ENCODE data around the gene ZBTB11. TPM values are rescaled to one million over a fixed set of nuclear protein-coding genes. Genes with fewer than 3 reads are reported as not detected.

The ZBTB11 gene
- total RNA-seq, 3 donors from 2014 or later: 23.4 to 38.2 (median 25.9) TPM

DNA sequence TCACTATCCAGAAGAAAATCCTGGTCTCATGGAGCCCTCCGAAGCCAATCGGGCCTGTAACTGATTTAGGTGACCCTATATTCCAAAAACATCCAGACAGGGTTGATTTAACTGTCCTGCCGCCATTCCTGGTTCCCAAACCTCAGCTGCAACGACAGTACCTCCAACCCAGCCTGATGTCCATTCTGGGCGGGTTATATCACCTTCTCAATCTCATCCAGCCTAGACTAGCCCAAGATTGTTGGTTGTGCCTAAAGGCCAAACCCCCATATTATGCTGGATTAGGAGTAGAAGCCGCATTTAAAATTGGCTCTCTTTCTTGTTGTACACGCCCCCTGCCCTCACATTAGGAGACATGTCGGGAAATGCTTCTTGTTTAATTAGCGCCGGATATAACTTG, 36.7 kb downstream of the ZBTB11 start:
- H3K4me3 ChIP-seq: no peak overlapping the region
- H3K9me3 ChIP-seq: no peaks in the 10 kb centered on the region
- TF ChIP-seq CTCF (IDR thresholded peaks at IDR 0.05) (no peak), POLR2AphosphoS5 (IDR thresholded peaks at IDR 0.05) (no peak), POLR2A (IDR thresholded peaks at IDR 0.05) (no peak)
- no peak for DNase-seq (ENCODE audit: low spot score in 2 of 2)
- intact Hi-C loops (cut with DNase I; ENCODE audit: low total_unique reads): no loop called here
- no peaks in the 10 kb centered on the region for H3K36me3 ChIP-seq
- H3K27me3 ChIP-seq: no peaks in the 10 kb centered on the region
- H3K27ac ChIP-seq: no peak overlapping the region
- H3K4me1 ChIP-seq: no peaks in the 10 kb centered on the region

DNA sequence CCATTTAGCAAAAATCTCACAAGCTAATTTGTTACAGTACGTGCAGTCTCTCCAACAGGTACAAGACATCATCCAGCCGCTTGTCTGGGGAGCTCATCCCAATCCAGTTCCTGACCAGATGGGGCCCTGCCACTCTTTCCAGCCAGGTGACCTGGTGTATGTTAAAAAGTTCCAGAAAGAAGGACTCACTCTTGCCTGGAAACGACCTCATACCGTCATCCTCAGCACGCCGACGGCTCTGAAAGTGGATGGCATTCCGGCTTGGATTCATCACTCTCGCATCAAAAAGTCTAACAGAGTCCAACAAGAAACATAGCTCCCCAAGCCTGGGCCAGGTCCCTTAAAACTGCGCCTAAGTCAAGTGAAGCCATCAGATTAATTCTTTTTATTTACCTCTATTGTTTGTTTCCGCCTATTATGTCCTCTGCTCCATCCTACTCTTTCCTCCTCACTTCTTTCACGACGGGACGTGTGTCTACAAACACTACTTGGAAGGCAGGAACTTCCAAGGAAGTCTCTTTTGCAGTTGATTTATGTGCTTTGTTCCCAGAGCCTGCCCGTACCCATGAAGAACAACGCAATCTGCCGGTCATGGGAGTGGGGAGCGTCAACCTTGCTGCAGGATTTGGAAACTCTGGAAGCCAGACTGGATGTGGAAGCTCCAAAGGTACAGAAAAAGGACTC, 37.5 kb downstream of the ZBTB11 start:
- Histone ChIP-seq H3K4me3 (no peak overlapping the region), H3K27ac (no peak overlapping the region), H3K36me3 (no peaks in the 10 kb centered on the region), H3K4me1 (no peaks in the 10 kb centered on the region), H3K9me3 (no peaks in the 10 kb centered on the region), H3K27me3 (no peaks in the 10 kb centered on the region)
- DNase-seq (ENCODE audit: low spot score in 2 of 2): no peak
- TF ChIP-seq POLR2AphosphoS5 (IDR thresholded peaks at IDR 0.05) (no peak), POLR2A (IDR thresholded peaks at IDR 0.05) (no peak), CTCF (IDR thresholded peaks at IDR 0.05) (no peak)
- intact Hi-C loops (cut with DNase I; ENCODE audit: low total_unique reads): no loop called here

GRCh38 chr3:101638261-101638745, 38.6 kb downstream of the ZBTB11 start:
- Histone ChIP-seq H3K27me3 (no peaks in the 10 kb centered on the region), H3K4me3 (no peak overlapping the region), H3K4me1 (no peaks in the 10 kb centered on the region), H3K36me3 (no peaks in the 10 kb centered on the region), H3K27ac (no peak overlapping the region), H3K9me3 (no peaks in the 10 kb centered on the region)
- no peak for DNase-seq (ENCODE audit: low spot score in 2 of 2)
- no peak for TF ChIP-seq POLR2AphosphoS5 (IDR thresholded peaks at IDR 0.05)
- no peak for TF ChIP-seq CTCF (IDR thresholded peaks at IDR 0.05)
- TF ChIP-seq POLR2A (IDR thresholded peaks at IDR 0.05): no peak
- intact Hi-C loops (cut with DNase I; ENCODE audit: low total_unique reads): no loop called here

- intact Hi-C loops (cut with DNase I; ENCODE audit: low total_unique reads): no loop called here
Measured at GRCh38 chr3:101637451-101637850, 39.5 kb downstream of the ZBTB11 start.

More at GRCh38 chr3:101637451-101637850, 39.5 kb downstream of the ZBTB11 start:
- H3K4me1 ChIP-seq: no peaks in the 10 kb centered on the region
- no peak overlapping the region for H3K4me3 ChIP-seq
- no peaks in the 10 kb centered on the region for H3K9me3 ChIP-seq
- no peak overlapping the region for H3K27ac ChIP-seq
- no peaks in the 10 kb centered on the region for H3K27me3 ChIP-seq
- no peaks in the 10 kb centered on the region for H3K36me3 ChIP-seq
- TF ChIP-seq POLR2AphosphoS5 (IDR thresholded peaks at IDR 0.05) (no peak), CTCF (IDR thresholded peaks at IDR 0.05) (no peak), POLR2A (IDR thresholded peaks at IDR 0.05) (no peak)
- no peak for DNase-seq (ENCODE audit: low spot score in 2 of 2)
